Stimulated activated CD8-positive, alpha-beta memory T cell treated with anti-CD3 and anti-CD28 coated beads, Interleukin-7, amount 100 ng/mL, for 4 hours (primary cell): ENCODE data around the gene EFHD2.
"Not testable (repeated sequence)": the region's sequence is repeated elsewhere in the genome, so short reads cannot be mapped to it uniquely, and the experiment has no call there.

ENCODE experiments used
- DNase-seq, 2 donors: peaks; one replicate each; pipeline ENCODE4 v3.0.0-alpha.2; 2020; ENCODE audit warnings: low read depth in 2 of 2

EFHD2 gene

DNA sequence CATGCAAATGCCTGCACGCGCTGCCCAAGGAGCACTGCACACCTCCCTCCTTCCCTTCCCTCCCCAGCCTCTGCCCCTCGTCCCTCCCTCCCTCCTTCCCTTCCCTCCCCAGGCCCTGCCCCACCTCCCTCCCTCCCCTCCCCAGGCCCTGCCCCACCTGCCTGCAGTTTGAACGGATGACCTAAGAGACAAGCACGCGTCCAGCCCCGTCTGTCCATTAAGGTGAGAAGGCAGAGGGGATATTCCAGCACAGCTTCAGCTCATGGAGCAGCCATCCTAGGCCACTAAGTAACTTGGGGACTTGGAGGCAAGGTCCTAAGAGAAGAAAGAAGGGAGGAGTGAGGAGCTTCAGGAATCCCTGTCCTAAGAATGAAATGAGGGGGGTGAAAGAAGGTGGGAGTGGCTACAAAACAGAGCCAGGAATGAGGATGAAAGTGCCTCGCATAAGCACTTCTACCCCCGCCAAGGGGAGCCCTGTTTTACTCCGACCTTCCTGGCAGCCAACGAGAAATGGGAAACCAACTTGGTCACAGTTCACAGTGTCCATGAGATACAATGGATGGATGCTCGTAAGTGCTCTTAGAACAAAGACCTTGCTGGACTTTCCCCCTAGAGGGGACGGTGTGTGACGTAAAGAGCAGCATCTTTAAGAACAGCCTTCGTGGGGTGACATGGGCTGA is 21.3 kb upstream of the EFHD2 start:
- no peak for DNase-seq

DNA sequence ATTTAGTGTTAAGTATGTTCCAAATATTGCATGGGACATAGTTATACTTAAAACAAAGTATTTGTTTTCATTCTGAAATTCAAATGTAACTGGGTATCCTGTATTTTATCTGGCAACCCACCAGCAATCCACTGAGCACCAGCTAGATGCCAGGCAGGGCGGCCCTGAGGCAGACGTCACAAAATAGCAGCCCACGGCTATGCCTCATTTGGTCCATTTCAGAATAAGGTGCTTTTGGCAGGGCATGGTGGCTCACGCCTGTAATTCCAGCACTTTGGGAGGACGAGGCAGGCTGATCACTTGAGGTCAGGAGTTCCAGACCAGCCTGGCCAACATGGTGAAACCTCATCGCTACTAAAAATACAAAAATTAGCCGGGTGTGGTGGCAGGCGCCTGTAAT is 19.9 kb upstream of the EFHD2 start:
- not testable (repeated sequence) for DNase-seq

DNA sequence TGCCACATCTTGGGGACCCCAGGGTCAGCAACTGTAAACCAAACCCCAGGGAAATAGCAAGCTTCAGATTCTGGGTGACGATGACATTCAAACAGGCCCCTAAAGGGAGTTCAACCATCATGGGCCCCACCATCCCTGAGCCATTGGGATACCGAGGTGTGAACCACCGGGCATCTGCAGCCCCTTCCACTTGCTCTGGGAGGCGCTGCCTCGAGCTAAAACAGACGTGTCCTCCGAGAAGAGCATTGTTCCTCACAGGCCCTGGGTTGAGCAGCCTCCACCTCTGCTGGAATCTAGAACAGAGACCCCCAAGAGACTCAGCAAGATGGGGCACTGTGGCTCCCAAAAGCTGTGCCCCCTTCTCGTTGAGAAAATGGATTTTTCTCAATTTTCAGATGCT is 19.0 kb upstream of the EFHD2 start:
- DNase-seq, result no peak

DNA sequence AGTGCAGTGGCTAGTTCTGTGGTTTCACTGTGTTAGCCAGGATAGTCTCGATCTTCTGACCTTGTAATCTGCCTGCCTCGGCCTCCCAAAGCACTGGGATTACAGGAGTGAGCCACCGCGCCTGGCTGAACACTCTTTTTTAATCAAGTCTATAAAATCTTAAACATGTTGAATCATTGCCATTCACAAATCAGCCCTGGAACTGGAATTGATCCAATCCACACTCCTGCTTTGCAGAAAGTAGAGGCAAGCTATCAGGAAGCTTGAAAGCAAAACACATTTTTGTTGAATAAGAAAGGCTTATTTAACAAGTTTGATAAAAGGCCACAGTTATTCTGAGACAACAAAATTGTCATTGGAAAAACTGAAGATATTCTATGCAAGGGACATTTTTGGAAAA is 18.3 kb upstream of the EFHD2 start:
- no peak for DNase-seq

DNA sequence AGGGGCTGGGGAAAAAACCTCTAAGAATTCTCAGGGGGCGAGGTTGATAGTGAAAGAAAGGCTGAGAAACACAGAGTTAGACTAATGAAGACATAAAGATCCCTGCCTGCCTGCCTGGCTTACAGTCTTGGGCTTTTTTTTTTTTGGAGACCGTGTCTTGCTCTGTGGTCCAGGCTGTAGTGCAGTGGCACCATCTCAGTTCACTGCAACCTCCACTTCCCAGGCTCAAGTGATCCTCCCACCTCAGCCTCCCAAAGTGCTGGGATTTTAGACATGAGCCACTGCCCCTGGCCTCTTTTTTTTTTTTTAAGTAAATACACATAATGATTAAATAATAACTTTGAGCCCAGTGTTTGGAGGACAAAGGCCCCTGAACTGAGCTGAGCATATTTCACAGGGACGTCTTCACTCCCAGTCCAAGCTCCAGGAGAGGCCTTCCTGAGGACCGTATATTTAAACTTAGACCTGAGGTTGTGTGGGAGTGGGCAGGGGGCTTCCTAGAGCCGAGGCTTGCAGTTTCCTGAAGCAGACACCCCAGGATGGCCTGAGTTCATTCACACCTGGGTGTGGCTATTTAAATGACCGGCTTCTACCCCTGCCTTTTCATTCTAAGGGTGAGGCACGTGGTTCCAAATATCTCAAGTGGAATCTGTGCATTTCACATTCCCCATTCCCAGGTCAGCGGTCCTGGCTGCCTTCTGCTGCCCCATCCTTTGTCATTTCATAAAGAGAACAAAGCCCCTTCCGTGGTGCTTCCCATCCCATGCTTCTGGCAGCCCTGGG is 16.0 kb upstream of the EFHD2 start:
- no peak for DNase-seq

DNA sequence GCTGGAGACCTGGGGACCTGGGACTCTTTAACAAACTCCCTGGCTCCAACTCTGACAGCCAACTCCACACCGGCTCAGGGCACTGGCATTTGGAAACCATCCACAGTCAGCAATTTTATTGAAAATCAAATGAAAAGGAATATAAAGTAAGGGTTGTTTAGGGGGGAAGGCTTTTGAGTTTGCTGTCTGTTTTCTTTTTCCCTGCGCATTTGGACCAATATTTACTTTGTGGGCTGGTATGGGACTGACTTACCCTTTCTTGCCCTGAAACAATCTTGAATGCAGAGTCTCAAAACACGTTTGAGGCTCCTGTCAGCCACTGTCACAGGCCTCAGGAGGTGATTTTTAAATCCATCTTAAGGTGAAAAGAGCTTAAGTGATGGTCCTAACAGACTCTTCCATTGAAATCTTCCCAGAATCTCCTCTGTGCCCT is 15.4 kb upstream of the EFHD2 start:
- DNase-seq, result no peak

DNA sequence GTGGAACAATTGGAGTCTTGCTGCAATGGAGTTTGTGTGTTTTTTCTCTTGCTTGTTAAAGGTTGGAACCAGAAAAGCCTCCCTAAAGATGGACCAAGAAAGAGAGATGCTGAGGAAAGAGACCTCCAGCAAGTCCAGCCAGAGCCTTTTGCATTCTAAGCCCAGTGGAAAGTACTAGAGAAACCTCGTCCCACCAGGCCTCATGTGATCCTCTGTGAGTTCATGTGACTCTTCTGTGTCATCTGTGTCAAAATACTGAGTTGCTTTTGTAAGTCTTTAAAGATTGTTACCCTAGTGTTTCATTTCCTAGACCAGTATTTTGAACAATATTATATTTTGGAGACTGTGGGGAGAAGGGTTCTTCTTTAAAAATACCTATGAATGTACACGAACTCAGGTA is 12.5 kb upstream of the EFHD2 start:
- no peak for DNase-seq

DNA sequence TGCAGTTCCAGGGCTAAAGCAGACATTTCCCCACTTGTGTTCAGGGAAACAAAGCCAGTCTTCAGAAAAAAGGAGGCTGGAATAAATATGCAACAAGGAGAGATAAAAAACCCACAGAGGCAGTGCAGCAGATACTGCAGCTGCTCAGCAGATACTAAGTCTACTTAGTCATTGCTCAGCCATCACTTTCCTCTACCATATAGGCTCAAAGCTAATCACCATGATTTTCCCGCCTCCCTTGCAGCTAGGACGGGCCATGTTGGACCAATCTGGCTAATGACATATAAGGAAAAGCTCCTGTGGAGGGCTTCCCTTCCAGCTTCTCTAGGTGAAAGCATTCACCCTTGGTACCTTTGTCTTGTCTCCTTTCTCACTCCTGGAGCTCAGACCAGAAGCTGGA is 10.0 kb upstream of the EFHD2 start:
- no peak for DNase-seq

DNA sequence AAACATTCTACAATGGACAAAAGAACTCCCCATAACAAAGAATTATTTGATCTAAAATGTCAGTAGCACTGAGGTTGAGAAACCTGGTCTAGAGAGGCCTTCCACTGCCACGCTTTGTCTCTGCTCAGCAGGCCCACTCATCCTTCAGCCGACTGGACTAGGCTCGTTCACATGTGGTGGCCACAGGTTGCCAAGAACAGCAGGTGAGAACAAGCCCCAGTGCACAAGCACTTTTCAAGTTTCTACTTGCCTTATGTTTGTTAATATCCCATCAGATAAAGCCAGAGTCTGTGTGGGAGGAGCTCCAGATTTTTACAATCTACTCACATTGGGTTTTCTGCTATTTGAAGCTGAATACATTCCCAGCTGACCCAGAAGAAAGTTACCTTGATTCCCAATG is 9.1 kb upstream of the EFHD2 start:
- DNase-seq, result no peak

DNA sequence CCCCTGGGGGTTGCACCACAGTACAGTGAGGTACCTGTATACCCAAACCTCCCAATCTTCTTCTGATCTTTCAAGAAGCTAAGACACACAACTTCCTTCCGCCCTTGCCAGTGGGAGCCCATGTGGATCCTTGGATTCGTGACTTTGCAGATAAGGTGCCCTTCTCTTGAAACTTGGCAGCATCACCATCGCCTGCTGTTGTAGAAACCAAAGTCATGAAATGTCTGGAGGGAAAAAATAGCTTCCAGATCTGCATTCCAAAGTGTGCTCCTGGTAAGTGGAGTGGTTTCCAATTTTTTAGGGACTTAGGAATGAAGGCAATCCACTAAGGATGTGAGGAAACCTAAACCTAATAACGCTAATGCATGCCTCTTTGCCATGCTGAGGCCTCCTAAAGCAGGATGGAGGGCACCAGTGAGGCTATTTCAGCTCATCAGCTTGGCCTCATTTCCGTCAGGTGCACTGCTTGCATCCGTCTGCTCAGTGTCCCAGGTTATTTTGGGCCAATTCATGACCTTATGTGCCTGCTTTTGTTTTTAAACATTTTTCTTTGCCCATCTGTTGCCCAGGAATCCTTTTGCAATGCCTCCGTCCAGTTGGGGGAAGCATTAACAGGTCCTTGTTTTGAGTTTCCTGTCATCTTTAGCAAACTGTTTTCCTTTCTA is 8.2 kb upstream of the EFHD2 start:
- DNase-seq, result no peak

DNA sequence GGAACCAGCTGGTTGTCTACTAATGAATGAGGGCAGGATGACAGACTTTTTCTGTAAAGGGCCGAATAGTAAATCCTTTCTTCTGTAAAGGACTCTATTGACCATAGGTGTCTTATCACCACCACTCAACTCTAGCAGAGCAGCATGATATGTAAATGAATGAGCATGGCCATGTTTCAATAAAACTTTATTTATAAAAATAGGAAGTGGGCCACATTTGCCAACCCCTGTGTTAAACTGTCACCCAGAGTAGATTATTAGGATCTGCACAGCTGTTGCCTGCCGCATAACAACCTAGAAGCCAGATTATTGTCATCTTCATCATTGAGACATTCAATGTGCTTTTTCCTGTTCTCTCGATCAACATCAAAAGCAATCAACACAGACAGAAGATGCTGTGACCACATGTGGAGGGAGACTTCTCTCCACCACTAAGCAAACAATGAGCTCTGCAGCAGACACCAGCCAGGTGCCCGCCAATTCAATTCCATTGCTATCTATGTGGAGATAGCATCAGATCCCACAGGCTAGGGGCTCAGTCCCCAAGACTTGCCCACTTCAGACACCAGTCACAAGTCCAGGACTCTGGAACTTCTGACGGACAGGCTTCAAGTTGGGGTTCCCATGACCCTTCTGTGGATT is 6.8 kb upstream of the EFHD2 start:
- DNase-seq, result no peak

DNA sequence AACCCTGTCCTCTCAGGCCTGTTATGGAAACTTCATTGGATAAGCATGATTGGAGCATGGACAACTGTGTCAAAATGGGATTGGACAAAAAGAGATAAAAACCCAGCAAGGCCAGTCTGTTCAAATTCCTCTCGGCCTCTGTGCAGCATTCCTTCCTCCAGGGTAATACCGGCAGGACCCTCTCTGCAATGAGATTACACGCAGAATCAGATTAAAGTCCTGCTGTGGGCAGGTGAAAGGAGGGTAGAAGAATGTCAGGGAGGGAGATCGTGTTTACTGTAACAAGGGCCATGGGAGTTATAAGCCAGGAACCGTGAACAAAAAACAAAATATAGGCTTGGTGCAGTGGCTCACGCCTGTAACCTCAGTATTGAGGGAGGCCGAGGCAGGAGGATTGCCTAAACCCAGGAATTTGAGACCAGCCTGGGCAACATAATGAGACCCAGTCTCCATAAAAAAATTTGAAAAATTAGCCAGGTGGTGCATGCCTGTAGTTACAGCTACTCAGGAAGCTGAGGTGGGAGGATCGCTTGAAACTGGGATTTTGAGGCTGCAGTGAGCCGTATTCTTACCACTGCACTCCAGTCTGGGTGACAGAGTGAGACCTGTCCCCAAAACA is 5.6 kb upstream of the EFHD2 start:
- no peak for DNase-seq

DNA sequence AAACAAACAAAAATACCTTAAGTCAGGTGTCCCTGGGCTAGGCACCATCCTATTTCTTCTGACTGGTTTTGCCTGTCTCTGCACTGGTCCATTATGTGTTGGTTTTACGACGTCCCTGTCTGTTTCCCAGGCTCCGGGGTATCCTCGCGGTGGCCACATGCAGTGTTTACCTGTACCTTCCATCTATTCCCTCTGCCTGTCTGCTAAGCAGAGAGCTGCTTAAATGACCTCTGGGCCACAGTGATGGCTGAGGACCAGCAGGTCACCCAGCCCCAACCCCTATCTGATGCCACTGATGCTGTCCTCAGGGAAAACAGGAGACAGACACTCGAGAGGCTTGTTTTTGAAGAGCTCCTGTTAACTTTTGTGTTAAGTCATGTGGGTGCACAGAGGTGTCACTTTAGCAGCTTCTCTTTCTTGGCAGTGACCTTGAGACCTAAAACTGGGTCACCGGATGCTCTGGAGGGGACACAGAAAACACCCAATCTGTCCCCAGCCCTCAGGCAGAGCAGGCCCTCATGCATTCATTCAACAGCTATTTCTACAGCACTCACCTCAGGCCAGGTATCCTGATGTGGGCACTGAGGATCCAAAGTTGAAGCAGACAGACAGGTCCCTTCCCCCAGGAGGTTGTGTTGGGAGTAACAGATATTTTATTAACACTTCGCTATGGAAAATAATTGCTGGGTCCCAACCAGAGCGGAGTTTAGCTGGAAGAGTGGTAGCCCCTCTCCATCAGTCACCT is 4.4 kb upstream of the EFHD2 start:
- no peak for DNase-seq

DNA sequence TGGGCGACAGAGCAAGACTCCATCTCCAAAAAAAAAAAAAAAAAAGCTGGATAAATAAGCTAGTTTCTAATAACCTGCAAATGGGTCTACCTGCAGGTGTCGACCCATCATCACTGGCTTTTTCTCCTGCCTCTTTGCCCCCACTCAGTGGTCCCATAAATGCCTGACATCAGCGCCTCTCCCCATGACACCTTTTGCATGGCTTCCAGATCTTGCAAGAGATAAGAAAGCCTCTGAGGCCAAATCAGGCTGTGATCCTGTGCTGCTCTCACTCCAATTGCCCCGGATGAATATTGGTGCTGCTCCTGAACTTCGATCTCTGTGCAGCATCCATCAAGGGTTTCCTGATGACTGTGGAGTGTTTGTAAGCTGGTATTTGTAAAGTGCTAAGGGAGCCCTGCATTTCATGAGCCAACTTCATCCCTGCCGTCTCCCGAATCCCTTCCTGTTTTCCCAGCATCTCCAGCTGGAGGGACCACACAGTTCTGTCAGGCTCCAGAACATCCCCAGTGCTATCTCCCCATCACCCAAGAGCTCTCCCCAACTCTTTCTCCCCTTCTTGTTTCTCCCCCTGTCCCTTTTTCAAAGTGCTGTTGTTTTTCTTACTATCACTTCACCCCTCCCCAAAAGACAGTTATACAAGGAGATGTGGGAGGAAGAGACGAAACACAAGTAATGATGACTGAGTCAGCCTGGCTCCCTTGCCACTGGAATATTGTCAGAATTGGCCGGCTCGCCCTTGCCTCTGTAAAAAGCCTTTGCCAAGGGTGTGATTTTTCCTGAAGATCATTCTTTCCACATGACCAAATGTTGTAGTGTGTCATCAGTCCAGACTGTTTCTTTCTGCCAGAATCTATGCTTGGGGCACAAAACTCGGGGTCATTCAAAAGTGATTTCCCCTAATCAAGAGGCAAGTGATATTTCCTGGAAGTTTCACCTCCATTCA is 2.8 kb upstream of the EFHD2 start:
- DNase-seq, result no peak

DNA sequence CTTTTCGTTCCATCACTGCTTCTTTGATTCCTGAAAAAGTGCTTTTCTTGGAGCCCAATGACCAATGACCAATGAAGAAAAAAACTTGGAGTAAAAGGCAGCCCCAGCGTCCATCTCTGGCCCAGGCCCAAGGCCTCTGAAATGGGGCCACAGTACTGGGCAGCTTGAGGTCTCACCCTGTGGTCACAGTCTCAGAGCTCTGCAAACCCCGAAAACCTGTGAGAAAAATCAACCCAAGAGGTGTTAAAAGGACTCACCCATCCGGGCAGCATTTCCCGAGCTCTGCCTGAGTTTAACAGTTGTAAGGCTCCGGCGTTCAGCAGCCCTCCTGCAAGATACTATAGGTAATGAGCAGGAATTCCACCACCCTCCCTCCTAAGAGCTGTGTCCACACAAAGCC is 2.1 kb upstream of the EFHD2 start:
- peak in 1 of 2 donors; percentile 27 for DNase-seq

DNA sequence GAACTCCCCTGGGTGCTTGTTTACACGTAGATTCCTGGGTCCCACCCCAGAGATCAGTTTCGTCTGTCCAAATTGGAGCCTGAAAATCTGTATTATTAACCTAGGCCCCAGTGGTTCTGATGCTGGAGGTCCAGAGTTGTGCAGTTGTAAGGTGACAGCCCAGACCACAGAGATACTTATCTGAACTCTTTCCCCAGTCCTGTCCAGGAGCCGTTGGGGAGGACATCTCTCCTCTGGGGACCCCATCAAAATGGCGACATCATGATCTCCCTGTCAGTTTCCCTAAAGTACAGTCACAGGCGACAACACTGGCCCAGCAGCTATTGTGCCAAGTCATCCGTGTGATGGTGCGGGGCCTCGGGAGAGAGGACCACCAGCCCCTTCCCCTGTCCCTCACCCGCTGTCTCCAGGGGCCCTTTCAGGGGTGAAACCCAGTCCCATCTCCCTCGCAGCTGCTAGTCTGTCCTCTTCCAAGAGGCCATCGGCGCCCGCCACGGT is 749 bp upstream of the EFHD2 start:
- DNase-seq, result no peak

DNA sequence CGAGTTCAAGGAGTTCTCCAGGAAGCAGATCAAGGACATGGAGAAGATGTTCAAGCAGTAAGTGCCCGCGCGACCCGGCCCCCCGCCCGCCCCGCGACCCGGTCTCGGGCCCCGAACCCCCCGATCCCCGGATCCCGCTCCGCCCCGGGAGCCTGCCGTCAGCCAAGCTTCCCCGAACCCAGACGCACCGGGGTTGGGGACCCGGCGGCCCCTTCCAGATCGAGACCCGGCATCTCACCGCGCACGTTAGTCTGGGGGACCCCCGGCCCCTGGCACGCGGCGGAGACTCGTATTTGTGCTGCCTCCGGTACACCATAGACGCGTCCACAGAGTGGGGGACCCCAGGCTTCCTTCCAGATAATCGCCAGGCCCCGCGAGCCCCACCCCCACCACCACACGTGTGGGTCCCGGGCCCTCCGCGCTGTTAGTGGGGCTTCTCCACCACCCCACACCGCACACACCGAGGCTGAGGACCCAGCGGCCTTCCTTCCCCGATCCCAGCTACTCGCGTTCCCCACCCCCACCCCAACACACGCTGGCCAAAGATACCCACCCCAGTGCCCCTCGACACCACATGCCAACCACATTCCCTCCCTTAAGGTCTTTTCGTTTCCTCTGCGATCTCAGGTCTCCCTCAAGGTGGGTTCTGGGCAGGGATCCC is 665 bp downstream of the EFHD2 start:
- DNase-seq, result no peak

DNA sequence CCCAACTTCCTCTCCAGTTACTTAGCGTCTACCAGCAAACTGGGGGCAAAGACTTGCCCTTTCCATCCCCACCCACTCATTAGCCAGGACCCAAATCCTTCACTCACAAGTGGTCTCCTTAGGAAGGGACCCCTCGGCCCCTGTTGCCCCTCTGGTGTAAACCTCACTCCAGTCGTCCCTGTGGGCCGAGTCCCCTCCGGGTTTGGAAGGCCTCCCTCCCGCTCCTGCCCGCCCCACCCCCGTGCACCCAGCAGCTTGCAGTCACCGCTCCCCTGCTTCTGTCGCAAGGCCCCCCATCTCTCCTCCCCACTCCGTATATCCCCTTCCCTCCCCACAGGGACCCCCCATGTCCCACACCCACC is 1.2 kb downstream of the EFHD2 start:
- DNase-seq, result no peak

DNA sequence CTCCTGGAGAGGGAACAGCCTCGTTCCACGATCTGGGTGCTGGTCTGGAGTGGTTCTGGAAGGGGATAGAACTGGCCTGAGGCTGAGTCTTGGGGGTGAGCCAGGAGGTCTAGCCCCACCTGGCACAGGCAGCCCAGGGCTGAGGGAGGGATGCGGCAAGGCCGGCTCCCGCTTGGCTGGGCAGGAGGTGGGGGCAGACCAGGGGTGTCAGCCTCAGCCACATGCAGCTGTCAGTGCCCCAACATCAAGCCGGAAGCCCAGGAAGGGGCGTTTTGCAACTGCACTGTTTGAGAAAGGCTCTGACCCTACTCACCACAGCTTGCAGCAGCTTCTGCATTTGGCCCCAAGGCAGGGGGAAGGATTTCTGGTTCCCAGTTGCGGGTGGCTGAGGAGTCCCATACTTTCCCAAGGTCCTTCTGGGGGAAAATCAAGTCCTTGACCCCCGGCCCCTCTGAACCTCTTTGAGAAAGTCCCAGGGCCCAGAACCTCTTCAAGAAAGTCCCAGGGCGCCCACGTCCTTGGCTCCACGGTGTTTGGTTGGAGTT is 2.0 kb downstream of the EFHD2 start:
- peak in 1 of 2 donors; percentile 54 for DNase-seq
